ENCODE measurements around the gene PUSL1. TPM values are rescaled to one million over a fixed set of nuclear protein-coding genes. Genes with fewer than 3 reads are reported as not detected.

Gene PUSL1
- total and polyA plus RNA-seq, 11 donors = 6.8 to 17.7 (median 10.3) TPM

DNA sequence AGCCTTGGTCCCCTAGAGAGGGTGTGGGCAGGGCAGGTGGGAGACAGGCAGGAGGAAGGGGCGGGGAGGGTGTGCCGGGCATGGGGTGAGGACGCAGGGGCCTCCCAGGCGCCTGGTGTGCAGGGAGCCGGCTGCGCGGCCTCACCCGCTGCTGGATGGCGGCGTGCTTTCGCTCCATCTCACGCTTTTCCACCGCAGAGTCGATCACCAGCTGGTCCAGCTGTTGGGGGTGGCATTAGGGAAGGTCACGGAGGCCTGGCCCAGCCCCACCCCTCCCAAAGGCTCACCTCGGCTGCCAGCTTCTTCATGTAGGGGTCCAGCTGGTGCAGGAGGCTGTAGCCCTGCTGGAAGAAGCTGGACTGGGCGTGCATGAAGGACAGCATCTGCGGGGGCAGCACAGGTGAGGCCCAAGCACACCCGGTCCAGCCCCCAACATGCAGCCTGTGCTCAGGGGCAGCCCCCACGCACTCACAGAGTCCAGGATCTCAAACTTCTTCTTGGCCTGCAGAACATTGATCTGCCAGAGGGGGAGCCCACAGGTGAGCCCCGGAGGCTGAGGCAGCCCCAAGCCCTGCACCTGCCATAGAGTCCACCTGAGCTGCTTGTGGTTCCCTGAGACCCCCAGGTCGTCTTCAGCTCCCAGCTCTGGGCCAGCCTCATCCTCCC is 8.6 kb upstream of the PUSL1 start:
- Histone ChIP-seq H3K9me3 (no peaks in the 10 kb centered on the region), H3K36me3 (peaks cover 0 to 41% (median 12%) of the 10 kb centered on the region in 9 donors), H3K27me3 (no peaks in the 10 kb centered on the region), H3K27ac (no peak overlapping the region), H3K4me3 (no peak overlapping the region), H3K4me1 (peaks cover 0 to 19% (median 11%) of the 10 kb centered on the region in 12 donors)
- DNase-seq (no peak), ATAC-seq (no peak)
- 88 to 93% (median 90%) methylated on average over 14 to 22 of the region's 22 CpGs for WGBS, 4 donors
- intact Hi-C loops (cut with DNase I) = loop anchor here in 2 of 10 donors (10.0 kb wide), 2 partner anchors 265 to 315 kb away; partner anchors contain the start of gene PERM1 (in 1 of the 2)
- TF ChIP-seq POLR2A (IDR thresholded peaks at IDR 0.05) = no peak
- TF ChIP-seq CTCF (IDR thresholded peaks at IDR 0.05) = peak in 2 of 12 donors; percentile 15 to 16

GRCh38 chr1:1300352-1300739 is 8.1 kb upstream of the PUSL1 start:
- intact Hi-C loops (cut with DNase I) = no loop called here
- ATAC-seq (no peak), DNase-seq (no peak)
- peaks cover 4 to 24% (median 16%) of the 10 kb centered on the region in 12 donors for H3K4me1 ChIP-seq
- H3K36me3 ChIP-seq = peaks cover 0 to 36% (median 9%) of the 10 kb centered on the region in 9 donors
- H3K27ac ChIP-seq = no peak overlapping the region
- H3K27me3 ChIP-seq = no peaks in the 10 kb centered on the region
- no peaks in the 10 kb centered on the region for H3K9me3 ChIP-seq
- no peak for TF ChIP-seq CTCF (IDR thresholded peaks at IDR 0.05)
- WGBS, 4 donors = 88 to 90% (median 89%) methylated on average over 12 of the region's 12 CpGs
- H3K4me3 ChIP-seq = no peak overlapping the region

DNA sequence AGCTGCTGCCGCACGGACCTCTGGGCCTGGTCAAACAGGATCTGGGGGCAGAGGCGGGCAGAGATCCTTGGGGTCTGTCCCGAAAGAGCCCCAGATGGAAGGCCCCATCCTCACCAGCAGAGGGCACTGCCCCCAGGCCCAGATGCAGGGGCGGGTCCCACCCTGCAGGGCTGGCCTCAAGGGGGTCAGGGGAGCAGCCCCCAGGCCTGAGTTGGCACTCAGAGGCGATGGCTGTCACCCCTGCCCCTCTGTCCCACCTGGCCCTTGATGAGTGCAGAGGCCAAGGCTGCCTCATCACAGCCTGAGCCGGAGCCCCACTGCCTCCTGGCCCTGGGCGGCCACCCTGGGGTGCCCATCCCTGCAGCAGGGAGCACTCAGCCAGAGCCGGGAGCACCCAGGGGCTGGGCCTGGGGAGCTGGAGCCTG is 6.4 kb upstream of the PUSL1 start:
- intact Hi-C loops (cut with DNase I) = no loop called here
- Histone ChIP-seq H3K4me3 (no peak overlapping the region), H3K4me1 (peaks cover 18 to 41% (median 33%) of the 10 kb centered on the region in 12 donors), H3K36me3 (peaks cover 0 to 19% (median 0%) of the 10 kb centered on the region in 9 donors), H3K27me3 (no peaks in the 10 kb centered on the region), H3K27ac (no peak overlapping the region), H3K9me3 (no peaks in the 10 kb centered on the region)
- WGBS, 4 donors = 86 to 94% (median 91%) methylated on average over 5 to 9 of the region's 9 CpGs
- ATAC-seq = no peak
- no peak for DNase-seq
- TF ChIP-seq POLR2A (IDR thresholded peaks at IDR 0.05) (no peak), CTCF (IDR thresholded peaks at IDR 0.05) (peak in 10 of 12 donors; percentile 16 to 58 (median 36))

DNA sequence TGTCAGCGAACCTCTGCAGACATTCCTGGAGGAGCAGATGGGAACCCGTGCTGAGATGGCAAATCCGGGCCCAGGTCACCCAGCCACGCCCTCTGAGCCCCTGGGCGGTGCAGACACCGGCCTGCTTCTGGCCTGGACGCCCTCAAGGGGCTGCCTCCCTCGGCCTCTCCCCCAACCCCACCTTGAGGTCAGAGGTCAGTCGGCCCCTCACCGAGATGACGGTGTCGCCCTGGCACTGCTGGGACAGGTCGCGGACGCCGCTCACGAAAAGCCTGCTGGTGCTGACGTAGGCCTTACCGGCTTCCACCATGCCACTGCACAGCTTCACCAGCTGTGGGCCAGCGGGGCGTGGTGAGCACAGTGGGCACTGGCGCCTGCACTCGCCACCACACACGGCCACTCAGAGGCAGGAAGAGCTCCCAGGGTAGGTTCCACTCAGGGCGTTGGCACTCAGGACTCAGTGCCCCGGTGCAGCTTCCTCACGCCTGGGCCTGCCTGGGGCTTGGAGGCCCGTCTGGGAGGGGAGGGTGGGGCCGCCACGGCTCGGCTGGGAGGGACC is 5.4 kb upstream of the PUSL1 start:
- intact Hi-C loops (cut with DNase I) = no loop called here
- no peak for ATAC-seq
- no peak overlapping the region for H3K4me3 ChIP-seq
- TF ChIP-seq POLR2A (IDR thresholded peaks at IDR 0.05) = no peak
- TF ChIP-seq CTCF (IDR thresholded peaks at IDR 0.05) = no peak
- H3K27ac ChIP-seq = no peak overlapping the region
- no peaks in the 10 kb centered on the region for H3K9me3 ChIP-seq
- H3K27me3 ChIP-seq = no peaks in the 10 kb centered on the region
- peaks cover 18 to 45% (median 34%) of the 10 kb centered on the region in 12 donors for H3K4me1 ChIP-seq
- peaks cover 0 to 14% (median 0%) of the 10 kb centered on the region in 9 donors for H3K36me3 ChIP-seq
- WGBS, 4 donors = 80 to 86% (median 83%) methylated on average over 13 to 31 of the region's 31 CpGs
- no peak for DNase-seq
